GM19351 (cell line): ENCODE measurements around the gene PLXNA4.
"Not testable (repeated sequence)": the region's sequence is repeated elsewhere in the genome, so short reads cannot be mapped to it uniquely, and the experiment has no call there.

Source experiments
- ATAC-seq: cut with Tn5 transposase; IDR thresholded peaks from one replicate; pipeline ENCODE4 v1.9.1; 2021; ENCODE audit warnings: mild to moderate bottlenecking, moderate library complexity; ENCODE audit not compliant: unreplicated experiment

PLXNA4 gene

GRCh38 chr7:132189881-132190280 is 386.4 kb downstream of the PLXNA4 start:
- ATAC-seq: no peak

GRCh38 chr7:132187869-132188789 is 388.1 kb downstream of the PLXNA4 start:
- no peak for ATAC-seq

GRCh38 chr7:132187391-132187790 is 388.9 kb downstream of the PLXNA4 start:
- no peak for ATAC-seq

GRCh38 chr7:132185150-132185549 is 391.1 kb downstream of the PLXNA4 start:
- no peak for ATAC-seq

GRCh38 chr7:132183781-132184380 is 392.4 kb downstream of the PLXNA4 start:
- no peak for ATAC-seq

- ATAC-seq: no peak
These were observed 393.3 kb downstream of the PLXNA4 start for GRCh38 chr7:132182992-132183391.

DNA sequence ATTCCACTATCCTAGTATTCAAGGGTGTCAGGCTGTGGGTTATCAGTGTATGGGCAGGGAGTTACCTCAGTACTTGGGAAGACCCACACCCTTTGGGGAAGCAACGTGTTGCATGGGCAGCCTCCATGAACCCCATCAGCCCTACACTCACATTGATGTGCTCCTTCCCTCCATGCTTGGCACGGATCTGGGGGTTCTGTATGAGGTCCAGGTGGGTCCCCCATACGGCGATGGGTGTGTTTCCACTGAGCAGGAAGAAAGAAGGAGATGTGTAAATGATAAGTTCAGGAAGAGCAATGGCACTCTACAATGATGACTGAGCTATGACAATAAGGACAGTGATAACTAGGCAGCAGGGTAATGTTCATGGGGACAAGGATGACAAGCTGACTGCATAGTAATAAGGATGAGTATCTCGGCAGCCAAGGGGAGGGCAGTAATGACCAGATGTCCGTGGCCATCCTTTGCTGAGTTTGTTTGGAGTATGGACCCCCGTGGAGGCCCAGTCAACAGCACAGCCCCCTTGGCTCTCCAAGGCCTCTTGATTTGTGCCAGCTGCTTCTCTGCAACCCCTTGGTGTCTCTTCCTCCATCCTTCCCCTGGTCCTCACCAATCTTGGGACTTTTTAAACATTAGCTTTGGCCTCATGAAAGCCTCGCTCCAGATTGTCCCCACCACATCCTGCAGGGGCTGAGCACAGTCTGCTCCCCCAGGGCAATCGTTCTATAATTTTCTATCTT is 394.2 kb downstream of the PLXNA4 start:
- ATAC-seq: no peak

GRCh38 chr7:132181371-132181770 is 394.9 kb downstream of the PLXNA4 start:
- no peak for ATAC-seq

DNA sequence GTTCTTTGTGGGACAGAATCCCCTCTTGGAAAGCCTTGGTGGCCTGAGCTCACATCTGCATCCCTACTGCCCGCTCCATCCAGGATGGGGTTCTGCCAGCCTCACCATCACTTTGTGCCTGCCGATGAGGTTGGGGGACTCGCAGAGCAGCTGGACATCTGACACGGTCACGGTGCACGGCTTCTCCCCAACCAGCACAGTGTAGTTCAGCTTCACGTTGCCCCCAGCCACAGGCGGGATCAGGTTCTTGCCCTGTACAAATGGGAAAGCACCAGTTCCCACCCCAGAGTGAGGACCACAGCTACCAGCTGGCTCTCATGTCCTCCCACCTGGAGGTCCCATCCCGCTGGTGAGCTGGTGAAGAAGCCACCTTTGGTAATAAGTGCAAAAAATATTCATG is 395.8 kb downstream of the PLXNA4 start:
- no peak for ATAC-seq

GRCh38 chr7:132179681-132180080 is 396.6 kb downstream of the PLXNA4 start:
- ATAC-seq: no peak

DNA sequence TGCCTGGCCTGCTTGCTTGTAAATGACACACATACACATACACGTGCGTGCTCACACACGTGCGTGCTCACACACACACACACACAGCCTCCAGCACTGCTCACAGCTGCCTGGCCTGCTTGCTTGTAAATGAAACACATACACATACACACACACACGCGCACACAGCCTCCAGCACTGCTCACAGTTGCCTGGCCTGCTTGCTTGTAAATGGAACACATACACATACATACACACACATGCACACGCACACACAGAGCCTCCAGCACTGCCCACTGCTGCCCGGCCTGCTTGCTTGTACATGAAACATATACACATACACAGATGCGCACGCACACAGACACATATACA is 397.2 kb downstream of the PLXNA4 start:
- no peak for ATAC-seq

DNA sequence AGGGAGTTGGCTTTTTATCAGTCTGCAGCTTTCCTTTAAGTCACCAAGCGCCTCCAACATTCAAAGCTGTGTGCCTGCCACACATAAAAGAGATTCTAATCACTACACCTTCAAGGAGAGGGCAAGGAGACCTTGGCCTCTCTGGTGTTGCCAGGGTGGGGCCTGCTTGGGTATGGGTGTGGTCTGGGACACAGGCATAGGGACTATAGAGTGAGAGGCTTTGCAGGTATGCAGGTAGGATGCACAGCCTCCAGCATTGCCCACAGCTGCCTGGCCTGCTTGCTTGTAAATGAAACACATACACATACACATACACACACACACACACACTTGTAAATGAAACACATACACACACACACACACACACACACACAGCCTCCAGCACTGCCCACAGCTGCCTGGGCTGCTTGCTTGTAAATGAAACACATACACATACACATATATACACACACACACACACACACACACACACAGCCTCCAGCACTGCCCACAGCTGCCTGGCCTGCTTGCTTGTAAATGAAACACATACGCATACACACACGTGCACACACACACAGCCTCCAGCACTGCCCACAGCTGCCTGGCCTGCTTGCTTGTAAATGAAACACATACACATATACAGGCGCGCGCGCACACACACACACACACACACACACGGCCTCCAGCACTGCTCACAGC is 397.7 kb downstream of the PLXNA4 start:
- not testable (repeated sequence) for ATAC-seq

DNA sequence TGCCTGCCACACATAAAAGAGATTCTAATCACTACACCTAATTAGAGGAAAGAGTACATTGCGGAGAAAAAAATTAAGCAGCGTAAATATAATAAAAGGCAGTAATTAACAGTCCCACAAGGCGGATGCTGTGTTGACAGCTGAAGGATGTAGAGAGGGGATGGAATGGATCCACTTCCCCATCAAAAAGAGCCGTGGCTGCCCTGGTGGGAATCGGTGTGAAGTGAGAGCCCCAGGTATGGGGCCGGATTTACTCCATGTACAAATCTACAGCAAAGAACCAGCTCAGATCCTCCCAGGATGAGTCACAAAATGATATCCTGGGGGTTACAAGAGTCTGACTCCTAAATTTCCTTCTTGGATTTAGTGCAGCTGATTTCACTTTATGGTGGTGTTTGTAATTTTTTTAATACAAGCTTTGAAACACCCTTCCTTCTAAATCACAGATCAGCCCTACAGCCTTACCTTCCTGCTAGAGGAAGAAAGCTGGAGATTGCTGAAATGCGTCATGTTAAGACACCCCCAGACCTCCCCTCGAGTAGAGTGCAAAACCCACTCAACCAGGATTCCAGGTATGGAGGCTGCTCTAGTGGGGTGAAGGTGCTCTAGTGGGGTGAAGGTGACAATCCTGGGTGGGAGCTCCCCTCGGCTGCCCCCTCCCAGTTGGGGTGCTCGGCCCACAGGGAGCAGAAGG is 398.4 kb downstream of the PLXNA4 start:
- no peak for ATAC-seq

- no peak for ATAC-seq
These were observed 399.6 kb downstream of the PLXNA4 start for GRCh38 chr7:132176719-132177118.

DNA sequence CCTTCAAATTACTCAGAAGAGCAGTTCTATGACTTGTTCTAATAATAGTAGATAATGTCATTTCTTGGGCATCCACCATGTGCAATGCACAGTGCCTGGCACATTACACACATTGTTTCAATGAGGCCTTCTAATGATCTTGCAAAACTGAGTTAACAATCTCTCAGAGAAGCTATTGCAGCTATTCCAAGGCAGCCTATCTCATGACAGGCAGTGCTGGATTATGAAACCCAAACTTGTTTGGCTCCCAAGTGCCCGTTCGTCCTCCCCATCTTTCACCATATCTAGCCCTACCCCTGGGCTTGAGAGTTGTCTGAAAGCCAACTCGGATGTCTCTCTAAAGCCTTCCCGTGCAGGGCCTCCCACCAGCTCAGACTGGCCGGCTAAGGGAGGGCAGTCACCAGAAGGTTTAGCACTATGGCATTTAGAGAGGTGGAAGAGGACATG is 405.1 kb downstream of the PLXNA4 start:
- ATAC-seq: no peak

DNA sequence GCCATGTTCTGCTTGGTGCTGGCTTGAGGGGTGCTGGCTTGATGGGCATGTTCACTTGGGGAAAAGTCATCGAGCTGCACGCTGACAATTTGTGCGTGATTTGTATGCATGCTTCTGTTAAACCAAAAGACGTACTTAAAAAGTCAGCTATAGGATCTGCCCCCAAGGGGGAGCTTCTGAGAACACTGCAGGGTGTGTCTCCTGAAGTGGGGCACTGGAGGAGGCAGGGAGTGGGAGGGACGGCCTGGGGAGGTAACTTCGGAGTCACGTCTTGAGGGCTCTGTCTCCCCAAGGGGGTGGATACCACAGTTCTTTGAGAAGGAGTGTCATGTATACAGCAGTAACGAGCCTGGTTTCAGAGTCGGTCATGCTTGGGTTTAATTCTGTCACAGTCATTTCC is 406.5 kb downstream of the PLXNA4 start:
- no peak for ATAC-seq

DNA sequence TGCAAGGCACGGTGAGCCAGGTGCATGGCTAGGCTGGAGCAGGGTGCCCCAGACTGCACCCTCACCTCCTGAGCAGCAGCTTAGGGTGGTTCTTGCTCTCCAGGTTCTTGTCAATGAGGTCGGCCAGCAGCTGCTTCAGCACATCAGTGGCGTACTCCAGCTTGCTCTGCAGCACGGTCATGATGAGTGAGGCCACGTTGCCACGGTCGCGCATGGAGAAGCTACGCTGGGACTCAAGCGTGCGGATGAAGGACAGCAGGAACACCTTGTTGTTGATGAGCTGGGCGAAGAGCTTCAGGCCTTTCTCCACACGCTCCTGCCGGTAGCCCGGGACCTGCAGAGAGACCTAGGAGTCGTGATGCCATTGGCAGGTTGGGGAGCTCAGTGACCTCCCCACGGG is 408.0 kb downstream of the PLXNA4 start:
- no peak for ATAC-seq

DNA sequence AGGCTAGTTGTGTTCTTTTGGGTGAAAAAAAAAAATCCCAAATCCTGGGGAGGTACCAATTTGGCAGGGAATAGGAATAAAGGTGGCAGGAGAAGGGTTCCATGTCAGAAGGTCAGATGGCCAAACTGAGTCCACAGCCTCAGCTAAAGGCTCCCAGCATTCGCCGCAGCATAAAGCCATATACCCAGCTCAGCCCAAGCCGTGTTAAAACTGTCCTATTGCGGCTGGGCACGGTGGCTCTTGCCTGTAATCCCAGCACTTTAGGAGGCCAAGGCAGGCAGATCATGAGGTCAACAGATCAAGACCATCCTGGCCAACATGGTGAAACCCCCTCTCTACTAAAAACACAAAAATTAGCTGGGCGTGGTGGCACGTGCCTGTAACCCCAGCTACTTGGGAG is 410.6 kb downstream of the PLXNA4 start:
- ATAC-seq: not testable (repeated sequence)

DNA sequence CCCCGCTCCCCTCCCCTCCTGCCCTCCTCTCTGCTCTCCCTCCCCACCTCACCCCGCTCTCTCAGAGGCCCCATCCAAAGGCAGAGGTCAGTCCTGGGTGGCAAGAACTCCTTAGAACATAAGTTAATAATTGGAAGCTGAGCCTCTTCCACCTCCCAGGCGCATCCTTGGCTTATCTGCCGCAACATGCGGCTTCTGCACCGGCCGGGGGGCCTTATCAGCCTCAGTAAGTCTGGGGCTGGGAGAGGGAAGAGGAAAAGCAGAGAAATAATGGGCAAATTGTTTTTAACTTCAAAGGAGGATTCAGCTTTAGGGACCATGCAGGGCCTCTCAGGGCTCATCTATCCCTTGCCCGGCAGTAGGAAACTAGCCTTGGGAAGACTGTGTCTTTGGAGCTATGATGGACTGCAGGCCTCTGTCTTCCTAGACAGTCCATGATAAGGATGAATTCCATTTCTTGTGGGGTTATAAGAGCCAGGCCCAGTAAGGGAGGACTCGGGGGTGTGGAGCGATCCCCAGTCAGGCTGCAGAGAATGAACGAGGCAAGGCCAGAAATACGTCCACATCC is 411.6 kb downstream of the PLXNA4 start:
- no peak for ATAC-seq

GRCh38 chr7:132162556-132163144 is 413.6 kb downstream of the PLXNA4 start:
- ATAC-seq: no peak
